Measurements from ENCODE around the gene KRT33B.
"Not testable (repeated sequence)": the region's sequence is repeated elsewhere in the genome, so short reads cannot be mapped to it uniquely, and the experiment has no call there.

The KRT33B gene

GRCh38 chr17:41382394-41382793 is 12.8 kb upstream of the KRT33B start:
- ATAC-seq = no peak
- TF ChIP-seq ZNF8 (CRISPR knock-in tag; IDR thresholded peaks at IDR 0.05) (no peak), OSR1 (CRISPR knock-in tag; IDR thresholded peaks at IDR 0.05) (no peak), ZFP30 (CRISPR knock-in tag; IDR thresholded peaks at IDR 0.05) (no peak), BACH2 (CRISPR knock-in tag; IDR thresholded peaks at IDR 0.05; ENCODE audit: borderline replicate concordance) (no peak), ARNTL (CRISPR knock-in tag; IDR thresholded peaks at IDR 0.05; ENCODE audit: borderline replicate concordance, low read depth) (no peak)

DNA sequence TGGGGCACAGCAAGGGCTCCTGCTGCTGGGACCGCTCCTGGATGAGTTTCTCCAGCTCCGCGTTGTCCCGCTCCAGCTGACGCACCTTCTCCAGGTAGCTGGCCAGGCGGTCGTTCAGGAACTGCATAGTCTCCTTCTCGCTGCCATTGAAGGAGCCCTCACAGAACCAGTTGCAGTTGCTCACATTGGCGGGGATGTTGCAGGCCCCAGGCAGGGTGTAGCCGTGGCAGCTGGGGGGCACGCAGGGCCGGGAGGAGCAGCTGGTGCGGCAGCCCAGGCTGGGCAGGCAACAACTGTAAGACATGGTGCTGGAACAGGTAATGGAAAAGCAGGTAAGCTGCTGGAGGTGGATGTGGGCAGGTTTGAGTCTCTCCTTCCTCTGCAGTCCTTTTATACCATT is 12.3 kb upstream of the KRT33B start, which contains the start of gene KRT34:
Gene KRT34 (minus strand): TSS at position 364 of the 400 bp plus-strand sequence. CDS start 60 bp downstream, at position 304.
- ATAC-seq = not testable (repeated sequence)

GRCh38 chr17:41380091-41380490 is 10.5 kb upstream of the KRT33B start:
- not testable (repeated sequence) for ATAC-seq

DNA sequence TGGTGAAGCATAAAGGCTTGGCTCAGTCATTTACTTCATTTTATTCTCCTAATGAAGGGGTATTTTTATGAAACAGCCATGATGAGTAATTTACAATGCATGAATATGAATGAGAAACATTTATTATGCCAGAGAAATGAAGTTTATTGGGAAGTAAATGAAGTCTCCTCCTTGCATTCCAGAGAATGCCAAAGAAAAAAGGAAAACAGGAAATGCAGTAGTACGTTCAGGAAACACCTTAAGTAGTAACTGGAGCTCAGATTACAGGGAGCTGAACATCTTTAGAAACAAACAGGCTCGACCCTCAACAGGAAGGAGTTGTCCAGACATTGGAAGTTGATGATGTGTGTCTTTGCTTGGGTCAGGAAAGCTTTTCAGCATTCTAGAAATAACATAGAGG is 7.9 kb upstream of the KRT33B start:
- no peak for TF ChIP-seq ZC3H10 (CRISPR knock-in tag; IDR thresholded peaks at IDR 0.05)
- ATAC-seq = no peak

DNA sequence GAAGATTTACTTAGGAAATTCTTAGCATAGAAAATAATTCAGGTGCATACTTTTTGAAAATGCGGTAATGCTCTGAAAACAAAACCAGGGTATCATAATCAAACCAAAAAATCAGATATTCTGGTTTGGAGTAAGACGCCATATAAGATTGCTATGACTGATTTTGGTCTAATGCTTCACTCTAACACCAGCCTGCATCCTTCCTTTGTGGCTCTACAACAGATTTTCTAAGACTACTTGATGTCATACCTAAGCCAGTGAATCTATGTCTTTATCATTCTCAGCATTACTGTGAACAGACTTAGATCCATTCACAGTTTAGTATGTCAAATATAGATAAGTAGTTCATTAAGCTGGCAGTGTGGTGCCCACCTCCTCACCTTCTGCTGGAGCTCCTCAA is 590 bp downstream of the KRT33B start:
- no peak for ATAC-seq
- no peak for TF ChIP-seq ZFP3 (CRISPR knock-in tag; IDR thresholded peaks at IDR 0.05)

GRCh38 chr17:41367426-41368075 is 2.1 kb downstream of the KRT33B start:
- TF ChIP-seq ZFP3 (CRISPR knock-in tag; IDR thresholded peaks at IDR 0.05) = no peak
- TF ChIP-seq ZC3H10 (CRISPR knock-in tag; IDR thresholded peaks at IDR 0.05) = no peak
- TF ChIP-seq, protein P1, sequence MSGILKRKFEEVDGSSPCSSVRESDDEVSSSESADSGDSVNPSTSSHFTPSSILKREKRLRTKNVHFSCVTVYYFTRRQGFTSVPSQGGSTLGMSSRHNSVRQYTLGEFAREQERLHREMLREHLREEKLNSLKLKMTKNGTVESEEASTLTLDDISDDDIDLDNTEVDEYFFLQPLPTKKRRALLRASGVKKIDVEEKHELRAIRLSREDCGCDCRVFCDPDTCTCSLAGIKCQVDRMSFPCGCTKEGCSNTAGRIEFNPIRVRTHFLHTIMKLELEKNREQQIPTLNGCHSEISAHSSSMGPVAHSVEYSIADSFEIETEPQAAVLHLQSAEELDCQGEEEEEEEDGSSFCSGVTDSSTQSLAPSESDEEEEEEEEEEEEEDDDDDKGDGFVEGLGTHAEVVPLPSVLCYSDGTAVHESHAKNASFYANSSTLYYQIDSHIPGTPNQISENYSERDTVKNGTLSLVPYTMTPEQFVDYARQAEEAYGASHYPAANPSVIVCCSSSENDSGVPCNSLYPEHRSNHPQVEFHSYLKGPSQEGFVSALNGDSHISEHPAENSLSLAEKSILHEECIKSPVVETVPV (CRISPR knock-in tag; IDR thresholded peaks at IDR 0.05) = no peak
- no peak for TF ChIP-seq ZNF70 (CRISPR knock-in tag; IDR thresholded peaks at IDR 0.05)
- TF ChIP-seq ARNTL (CRISPR knock-in tag; IDR thresholded peaks at IDR 0.05; ENCODE audit: borderline replicate concordance, low read depth) = no peak
- no peak for TF ChIP-seq CSDC2 (CRISPR knock-in tag; IDR thresholded peaks at IDR 0.05)
- no peak for TF ChIP-seq ISL1 (CRISPR knock-in tag; IDR thresholded peaks at IDR 0.05)
- no peak for TF ChIP-seq TSHZ2 (CRISPR knock-in tag; IDR thresholded peaks at IDR 0.05)
- no peak for TF ChIP-seq RARB (CRISPR knock-in tag; IDR thresholded peaks at IDR 0.05)
- TF ChIP-seq ZNF8 (CRISPR knock-in tag; IDR thresholded peaks at IDR 0.05) = no peak
- TF ChIP-seq ESRRG (CRISPR knock-in tag; IDR thresholded peaks at IDR 0.05) = no peak
- TF ChIP-seq ZFP30 (CRISPR knock-in tag; IDR thresholded peaks at IDR 0.05) = no peak
- TF ChIP-seq SNAI2 (CRISPR knock-in tag; IDR thresholded peaks at IDR 0.05) = no peak
- TF ChIP-seq, protein P2, sequence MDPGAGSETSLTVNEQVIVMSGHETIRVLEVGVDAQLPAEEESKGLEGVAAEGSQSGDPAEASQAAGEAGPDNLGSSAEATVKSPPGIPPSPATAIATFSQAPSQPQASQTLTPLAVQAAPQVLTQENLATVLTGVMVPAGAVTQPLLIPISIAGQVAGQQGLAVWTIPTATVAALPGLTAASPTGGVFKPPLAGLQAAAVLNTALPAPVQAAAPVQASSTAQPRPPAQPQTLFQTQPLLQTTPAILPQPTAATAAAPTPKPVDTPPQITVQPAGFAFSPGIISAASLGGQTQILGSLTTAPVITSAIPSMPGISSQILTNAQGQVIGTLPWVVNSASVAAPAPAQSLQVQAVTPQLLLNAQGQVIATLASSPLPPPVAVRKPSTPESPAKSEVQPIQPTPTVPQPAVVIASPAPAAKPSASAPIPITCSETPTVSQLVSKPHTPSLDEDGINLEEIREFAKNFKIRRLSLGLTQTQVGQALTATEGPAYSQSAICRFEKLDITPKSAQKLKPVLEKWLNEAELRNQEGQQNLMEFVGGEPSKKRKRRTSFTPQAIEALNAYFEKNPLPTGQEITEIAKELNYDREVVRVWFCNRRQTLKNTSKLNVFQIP (CRISPR knock-in tag; IDR thresholded peaks at IDR 0.05; ENCODE audit: borderline replicate concordance, low read depth) = no peak
- TF ChIP-seq, protein P3, sequence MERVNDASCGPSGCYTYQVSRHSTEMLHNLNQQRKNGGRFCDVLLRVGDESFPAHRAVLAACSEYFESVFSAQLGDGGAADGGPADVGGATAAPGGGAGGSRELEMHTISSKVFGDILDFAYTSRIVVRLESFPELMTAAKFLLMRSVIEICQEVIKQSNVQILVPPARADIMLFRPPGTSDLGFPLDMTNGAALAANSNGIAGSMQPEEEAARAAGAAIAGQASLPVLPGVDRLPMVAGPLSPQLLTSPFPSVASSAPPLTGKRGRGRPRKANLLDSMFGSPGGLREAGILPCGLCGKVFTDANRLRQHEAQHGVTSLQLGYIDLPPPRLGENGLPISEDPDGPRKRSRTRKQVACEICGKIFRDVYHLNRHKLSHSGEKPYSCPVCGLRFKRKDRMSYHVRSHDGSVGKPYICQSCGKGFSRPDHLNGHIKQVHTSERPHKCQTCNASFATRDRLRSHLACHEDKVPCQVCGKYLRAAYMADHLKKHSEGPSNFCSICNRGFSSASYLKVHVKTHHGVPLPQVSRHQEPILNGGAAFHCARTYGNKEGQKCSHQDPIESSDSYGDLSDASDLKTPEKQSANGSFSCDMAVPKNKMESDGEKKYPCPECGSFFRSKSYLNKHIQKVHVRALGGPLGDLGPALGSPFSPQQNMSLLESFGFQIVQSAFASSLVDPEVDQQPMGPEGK (CRISPR knock-in tag; IDR thresholded peaks at IDR 0.05; ENCODE audit: borderline replicate concordance) = no peak
- no peak for TF ChIP-seq TOX (CRISPR knock-in tag; IDR thresholded peaks at IDR 0.05; ENCODE audit: borderline replicate concordance)
- no peak for TF ChIP-seq GLIS3 (CRISPR knock-in tag; IDR thresholded peaks at IDR 0.05)
- no peak for TF ChIP-seq PPARA (CRISPR knock-in tag; IDR thresholded peaks at IDR 0.05; ENCODE audit: borderline replicate concordance)
- ATAC-seq = no peak

Data from SK-N-SH treated with all-trans-retinoic acid at 6 μM for 48 hours (cell line).